RWPE2 (cell line): ENCODE results near the gene PLXDC1.

Source experiments
- ATAC-seq: fragments of 200-7000 bp; cut with Tn5 transposase; 3 replicates; pipeline ENCODE4 v1.9.1; 2021; ENCODE audit warnings: low read depth
- DNase-seq: peaks from one replicate; pipeline ENCODE4 v3.0.0-alpha.2; 2020; ENCODE audit warnings: low spot score
- H3K27ac ChIP-seq: fragments of 450-650 bp; 2 replicates; pipeline ENCODE4 v1.5.1; 2017; ENCODE audit warnings: mild to moderate bottlenecking; ENCODE audit not compliant: poor library complexity, severe bottlenecking
- H3K27me3 ChIP-seq: fragments of 250-450 bp; sonication (Bioruptor Pico); 2 replicates; pipeline ENCODE4 v1.5.1; 2021; ENCODE audit warnings: mild to moderate bottlenecking, moderate library complexity; ENCODE audit not compliant: insufficient read depth, poor library complexity, severe bottlenecking
- H3K36me3 ChIP-seq: fragments of 250-450 bp; sonication (Bioruptor Pico); 2 replicates; pipeline ENCODE4 v1.5.1; 2020; ENCODE audit warnings: low read depth, mild to moderate bottlenecking, moderate library complexity
- H3K4me1 ChIP-seq: fragments of 250-450 bp; sonication (Bioruptor Pico); 2 replicates; pipeline ENCODE4 v1.5.1; 2021; ENCODE audit warnings: mild to moderate bottlenecking, moderate library complexity; ENCODE audit not compliant: insufficient read depth, poor library complexity, severe bottlenecking
- H3K4me3 ChIP-seq: fragments of 250-450 bp; sonication (Bioruptor Pico); 2 replicates; pipeline ENCODE4 v1.5.1; 2021; ENCODE audit warnings: mild to moderate bottlenecking, moderate library complexity; ENCODE audit not compliant: severe bottlenecking
- H3K9me3 ChIP-seq: fragments of 250-450 bp; sonication (Bioruptor Pico); 2 replicates; pipeline ENCODE4 v1.5.1; 2021; ENCODE audit warnings: mild to moderate bottlenecking, moderate library complexity; ENCODE audit not compliant: severe bottlenecking
- CTCF ChIP-seq: fragments of 450-650 bp; IDR thresholded peaks from one replicate; pipeline ENCODE4 v1.5.1; 2017; ENCODE audit warnings: mild to moderate bottlenecking, moderate library complexity; ENCODE audit not compliant: poor library complexity, severe bottlenecking

Gene PLXDC1

GRCh38 chr17:39090908-39091665 is 60.4 kb downstream of the PLXDC1 start:
- DNase-seq (no peak), ATAC-seq (no peak)
- TF ChIP-seq CTCF: no peak
- Histone ChIP-seq H3K36me3 (no peaks in the 10 kb centered on the region), H3K4me3 (no peak overlapping the region), H3K27ac (no peak overlapping the region), H3K27me3 (no peaks in the 10 kb centered on the region), H3K9me3 (no peaks in the 10 kb centered on the region), H3K4me1 (no peaks in the 10 kb centered on the region)

- DNase-seq (no peak), ATAC-seq (no peak)
- no peaks in the 10 kb centered on the region for H3K4me1 ChIP-seq
These were observed 61.0 kb downstream of the PLXDC1 start for GRCh38 chr17:39090400-39090799.

GRCh38 chr17:39084558-39084957 is 66.9 kb downstream of the PLXDC1 start:
- H3K27me3 ChIP-seq: no peaks in the 10 kb centered on the region
- no peak for DNase-seq
- no peak overlapping the region for H3K27ac ChIP-seq
- H3K4me1 ChIP-seq: no peaks in the 10 kb centered on the region
- H3K36me3 ChIP-seq: no peaks in the 10 kb centered on the region
- no peak overlapping the region for H3K4me3 ChIP-seq
- no peak for TF ChIP-seq CTCF
- no peak for ATAC-seq
- H3K9me3 ChIP-seq: no peaks in the 10 kb centered on the region

More at GRCh38 chr17:39090400-39090799, 61.0 kb downstream of the PLXDC1 start:
- Histone ChIP-seq H3K36me3 (no peaks in the 10 kb centered on the region), H3K27ac (no peak overlapping the region), H3K9me3 (no peaks in the 10 kb centered on the region), H3K4me3 (no peak overlapping the region), H3K27me3 (no peaks in the 10 kb centered on the region)
- no peak for TF ChIP-seq CTCF

- ATAC-seq (no peak), DNase-seq (no peak)
- H3K27ac ChIP-seq: no peak overlapping the region
- H3K9me3 ChIP-seq: no peaks in the 10 kb centered on the region
- H3K4me3 ChIP-seq: no peak overlapping the region
- no peak for TF ChIP-seq CTCF
- H3K36me3 ChIP-seq: no peaks in the 10 kb centered on the region
- no peaks in the 10 kb centered on the region for H3K4me1 ChIP-seq
- H3K27me3 ChIP-seq: no peaks in the 10 kb centered on the region
These were observed 68.2 kb downstream of the PLXDC1 start for GRCh38 chr17:39083270-39083669.

GRCh38 chr17:39082482-39082881 is 69.0 kb downstream of the PLXDC1 start:
- DNase-seq (no peak), ATAC-seq (no peak)
- Histone ChIP-seq H3K9me3 (no peaks in the 10 kb centered on the region), H3K27me3 (no peaks in the 10 kb centered on the region), H3K4me1 (no peaks in the 10 kb centered on the region), H3K36me3 (no peaks in the 10 kb centered on the region), H3K4me3 (no peak overlapping the region), H3K27ac (no peak overlapping the region)
- no peak for TF ChIP-seq CTCF
